Stimulated activated CD4-positive, alpha-beta T cell treated with anti-CD3 and anti-CD28 coated beads, TNF-alpha, amount 100 ng/mL, for 4 hours (primary cell): Measurements from ENCODE around the gene CHSY1.
A peak's percentile ranks its signal among the peaks of the same experiment; 100 is the strongest.

Experiments
- DNase-seq, 3 experiments: peaks; one replicate each; pipeline ENCODE4 v3.0.0-alpha.2; 2020; ENCODE audit warnings: low read depth in 3 of 3

Gene CHSY1

GRCh38 chr15:101171954-101172353 lies 79.9 kb downstream of the CHSY1 start:
- DNase-seq = no peak

GRCh38 chr15:101170568-101171350 lies 81.1 kb downstream of the CHSY1 start:
- no peak for DNase-seq

GRCh38 chr15:101169495-101170071 lies 82.3 kb downstream of the CHSY1 start:
- no peak for DNase-seq

- no peak for DNase-seq
These were observed 82.9 kb downstream of the CHSY1 start for GRCh38 chr15:101168898-101169494.

GRCh38 chr15:101168463-101168824 lies 83.4 kb downstream of the CHSY1 start:
- no peak for DNase-seq

GRCh38 chr15:101167753-101168462 lies 83.9 kb downstream of the CHSY1 start:
- peak in 1 of 3 experiments; percentile 38 for DNase-seq

- DNase-seq = no peak
These were observed 84.5 kb downstream of the CHSY1 start for GRCh38 chr15:101167411-101167752.

- no peak for DNase-seq
These were observed 85.9 kb downstream of the CHSY1 start for GRCh38 chr15:101165905-101166471.

- DNase-seq = no peak
These were observed 89.0 kb downstream of the CHSY1 start for GRCh38 chr15:101162701-101163483.

GRCh38 chr15:101161656-101162055 lies 90.2 kb downstream of the CHSY1 start:
- DNase-seq = no peak

GRCh38 chr15:101159936-101160815 lies 91.7 kb downstream of the CHSY1 start:
- DNase-seq = no peak

GRCh38 chr15:101159096-101159935 lies 92.5 kb downstream of the CHSY1 start:
- DNase-seq = no peak

GRCh38 chr15:101158166-101159095 lies 93.4 kb downstream of the CHSY1 start:
- DNase-seq = no peak

GRCh38 chr15:101157721-101158120 lies 94.1 kb downstream of the CHSY1 start:
- DNase-seq = no peak

GRCh38 chr15:101156509-101157159 lies 95.2 kb downstream of the CHSY1 start:
- DNase-seq = no peak

- DNase-seq = no peak
These were observed 95.8 kb downstream of the CHSY1 start for GRCh38 chr15:101156061-101156460.

- DNase-seq = no peak
These were observed 97.8 kb downstream of the CHSY1 start for GRCh38 chr15:101153801-101154656.
